ENCODE results near the gene HBEGF. TPM values are rescaled to one million over a fixed set of nuclear protein-coding genes. Genes with fewer than 3 reads are reported as not detected.
A peak's percentile ranks its signal among the peaks of the same experiment; 100 is the strongest.
"Not testable (repeated sequence)": the region's sequence is repeated elsewhere in the genome, so short reads cannot be mapped to it uniquely, and the experiment has no call there.

The HBEGF gene
- total and polyA plus RNA-seq, 12 donors: 0.54 to 9.8 (median 5.0) TPM

GRCh38 chr5:140345919-140346347 is 470 bp downstream of the HBEGF start:
- peak; percentile 68 to 82 (median 73) for DNase-seq
- WGBS, 4 donors: 0 to 5% (median 3%) methylated on average over 7 to 35 of the region's 35 CpGs
- H3K27ac ChIP-seq: peak overlapping the region; percentile 53 to 91 (median 85)

GRCh38 chr5:140344683-140345423 is 1.6 kb downstream of the HBEGF start:
- TF ChIP-seq POLR2A (IDR thresholded peaks at IDR 0.05) (no peak), CTCF (IDR thresholded peaks at IDR 0.05) (no peak)
- peak overlapping the region in 1 of 4 donors; percentile 61 for H3K4me3 ChIP-seq
- peak overlapping the region in 2 of 5 donors; percentile 3 to 30 for H3K27ac ChIP-seq
- DNase-seq: peak in 6 of 7 donors; percentile 43 to 73 (median 56)
- H3K4me1 ChIP-seq (replicated peaks in 1 of 2): peaks cover 19 to 24% of the 10 kb centered on the region in 2 donors
- intact Hi-C loops (cut with DNase I): loop anchor here in 1 of 2 donors (5.0 to 10.0 kb wide), 2 partner anchors 103 to 270 kb away; no protein-coding TSS in a partner anchor
- no peaks in the 10 kb centered on the region for H3K36me3 ChIP-seq (replicated peaks in 1 of 2)
- no peaks in the 10 kb centered on the region for H3K27me3 ChIP-seq
- H3K9me3 ChIP-seq (replicated peaks in 1 of 3): no peaks in the 10 kb centered on the region
- WGBS, 4 donors: 54 to 71% (median 60%) methylated on average over 4 of the region's 4 CpGs

More at GRCh38 chr5:140345919-140346347, 470 bp downstream of the HBEGF start:
- Histone ChIP-seq H3K27me3 (no peaks in the 10 kb centered on the region), H3K9me3 (replicated peaks in 1 of 3) (no peaks in the 10 kb centered on the region), H3K36me3 (replicated peaks in 1 of 2) (no peaks in the 10 kb centered on the region), H3K4me3 (peak overlapping the region; percentile 40 to 81 (median 52)), H3K4me1 (replicated peaks in 1 of 2) (peaks cover 19 to 24% of the 10 kb centered on the region in 2 donors)
- TF ChIP-seq POLR2A (IDR thresholded peaks at IDR 0.05) (no peak), CTCF (IDR thresholded peaks at IDR 0.05) (peak; percentile 10 to 37 (median 24))
- intact Hi-C loops (cut with DNase I): loop anchor here in 1 of 2 donors (5.0 to 10.0 kb wide), 2 partner anchors 104 to 271 kb away; no protein-coding TSS in a partner anchor

DNA sequence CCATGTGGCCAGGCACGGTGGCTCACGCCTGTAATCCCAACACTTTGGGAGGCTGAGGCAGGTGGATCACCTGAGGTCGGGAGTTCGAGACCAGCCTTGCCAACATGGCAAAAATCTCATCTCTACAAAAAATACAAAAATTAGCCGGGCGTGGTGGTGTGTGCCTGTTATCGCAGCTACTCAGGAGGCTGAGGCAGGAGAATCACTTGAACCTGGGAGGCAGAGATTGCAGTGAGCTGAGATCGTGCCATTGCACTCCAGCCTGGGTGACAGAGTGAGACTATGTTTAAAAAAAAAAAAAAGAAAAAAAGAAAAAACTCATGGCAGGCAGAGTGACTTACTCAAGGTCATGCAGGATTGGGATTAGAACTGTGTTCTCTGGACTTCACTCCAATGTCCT is 2.6 kb downstream of the HBEGF start:
- not testable (repeated sequence) for DNase-seq; H3K4me3 ChIP-seq; H3K27me3 ChIP-seq; H3K9me3 ChIP-seq (replicated peaks in 1 of 3); H3K36me3 ChIP-seq (replicated peaks in 1 of 2)
- intact Hi-C loops (cut with DNase I): loop anchor here in 1 of 2 donors (10.0 kb wide), 1 partner anchor 269 kb away; no protein-coding TSS in a partner anchor
- H3K27ac ChIP-seq: peak overlapping the region in 2 of 5 donors; percentile 30 to 49
- H3K4me1 ChIP-seq (replicated peaks in 1 of 2): peaks cover 19 to 24% of the 10 kb centered on the region in 2 donors
- 88 to 94% (median 93%) methylated on average over 8 of the region's 8 CpGs for WGBS, 4 donors

GRCh38 chr5:140342896-140343295 is 3.5 kb downstream of the HBEGF start:
- Histone ChIP-seq H3K36me3 (replicated peaks in 1 of 2) (peaks cover 0 to 6% of the 10 kb centered on the region in 2 donors), H3K9me3 (replicated peaks in 1 of 3) (no peaks in the 10 kb centered on the region), H3K27ac (peak overlapping the region in 2 of 5 donors; percentile 40 to 49), H3K4me1 (replicated peaks in 1 of 2) (peaks cover 19 to 24% of the 10 kb centered on the region in 2 donors), H3K4me3 (no peak overlapping the region), H3K27me3 (no peaks in the 10 kb centered on the region)
- no peak for DNase-seq
- 33 to 73% (median 61%) methylated on average over 1 of the region's 1 CpG for WGBS, 4 donors
- no peak for TF ChIP-seq CTCF (IDR thresholded peaks at IDR 0.05)
- no peak for TF ChIP-seq POLR2A (IDR thresholded peaks at IDR 0.05)
- intact Hi-C loops (cut with DNase I): loop anchor here in 1 of 2 donors (10.0 kb wide), 1 partner anchor 268 kb away; no protein-coding TSS in a partner anchor
